H1 (cell line): Measurements from ENCODE around the gene DDX55. TPM values are rescaled to one million over a fixed set of nuclear protein-coding genes. Genes with fewer than 3 reads are reported as not detected.
"Not testable (repeated sequence)": the region's sequence is repeated elsewhere in the genome, so short reads cannot be mapped to it uniquely, and the experiment has no call there.

ENCODE experiments used
- CTCF ChIA-PET: fragments of 300-600 bp; sonication (Branson Sonifier 250); formaldehyde crosslinking; loops from one replicate; lab custom pipeline; 2021; ENCODE audit not compliant: partially characterized antibody; lab: Charles Lee
- POLR2A ChIA-PET: fragments of 300-600 bp; sonication (Branson Sonifier 250); formaldehyde crosslinking; loops from one replicate; lab custom pipeline; 2021; ENCODE audit warnings: inconsistent platforms; ENCODE audit not compliant: partially characterized antibody; lab: Charles Lee
- DNase-seq, 2 experiments: peaks; one replicate each; pipeline versions ENCODE4 v3.0.0 to v3.0.0-alpha.2; 2010 to 2022; ENCODE audit warnings: low spot score in 2 of 2, low read depth in 1 of 2, mixed read lengths in 1 of 2
- FAIRE-seq: peaks from 2 replicates; lab custom pipeline; 2011; peaks lifted over from hg19 to GRCh38; lab: Jason Lieb, UNC
- H2AFZ ChIP-seq: 2 replicates; pipeline ENCODE4 v1.8.1; 2012; ENCODE audit warnings: low read length, inconsistent platforms
- H2AK5ac ChIP-seq: 2 replicates; pipeline ENCODE4 v1.6.1; 2013; ENCODE audit warnings: low read depth, low read length
- H2BK120ac ChIP-seq: replicated peaks from 2 replicates; pipeline ENCODE3; 2013; ENCODE audit warnings: low read depth, low read length, inconsistent platforms
- H2BK12ac ChIP-seq: 2 replicates; pipeline ENCODE4 v1.6.1; 2013; ENCODE audit warnings: low read depth, low read length
- H2BK15ac ChIP-seq: 2 replicates; pipeline ENCODE4 v1.6.1; 2013; ENCODE audit warnings: low read length
- H2BK20ac ChIP-seq: 2 replicates; pipeline ENCODE4 v1.6.1; 2013; ENCODE audit warnings: low read length
- H2BK5ac ChIP-seq: 2 replicates; pipeline ENCODE4 v1.6.1; 2013; ENCODE audit warnings: low read depth, low read length
- H3K14ac ChIP-seq: 2 replicates; pipeline ENCODE4 v1.6.1; 2013; ENCODE audit warnings: inconsistent platforms; ENCODE audit not compliant: insufficient read length
- H3K18ac ChIP-seq: 2 replicates; pipeline ENCODE4 v1.6.1; 2013; ENCODE audit warnings: low read length; ENCODE audit errors: extremely low read depth
- H3K23ac ChIP-seq: 2 replicates; pipeline ENCODE4 v1.6.1; 2013; ENCODE audit warnings: inconsistent platforms; ENCODE audit not compliant: insufficient read length
- H3K23me2 ChIP-seq: 2 replicates; pipeline ENCODE4 v1.6.1; 2013; ENCODE audit warnings: low read depth, low read length
- H3K27ac ChIP-seq: 2 replicates; pipeline ENCODE4 v1.6.1; 2011; ENCODE audit warnings: low read depth, low read length, inconsistent platforms
- H3K27me3 ChIP-seq, 4 experiments: replicated peaks in 1 of 4; 1 replicate in 1 of 4; 2 replicates in 3 of 4; pipeline versions ENCODE4 v1.6.1 to v1.8.1; 2011 to 2013; ENCODE audit warnings: low read length in 3 of 4, mild to moderate bottlenecking in 3 of 4, inconsistent platforms in 2 of 4, mixed read lengths in 2 of 4, moderate library complexity in 1 of 4; ENCODE audit not compliant: control insufficient read depth in 3 of 4, insufficient read depth in 3 of 4; ENCODE audit errors: extremely low read depth in 1 of 4
- H3K36me3 ChIP-seq, 4 experiments: 2 replicates each; pipeline versions ENCODE4 v1.6.1 to v1.8.1; 2011 to 2013; ENCODE audit warnings: mild to moderate bottlenecking in 4 of 4, low read length in 3 of 4, moderate library complexity in 2 of 4, control low read depth in 1 of 4, inconsistent platforms in 1 of 4; ENCODE audit not compliant: insufficient read depth in 4 of 4, control insufficient read depth in 2 of 4
- H3K4ac ChIP-seq: replicated peaks from 2 replicates; pipeline ENCODE3; 2013; ENCODE audit warnings: low read length, low read depth, mixed read lengths, inconsistent platforms; ENCODE audit not compliant: insufficient read length
- H3K4me1 ChIP-seq, 4 experiments: replicated peaks in 1 of 4; 1 replicate in 1 of 4; 2 replicates in 3 of 4; pipeline versions ENCODE4 v1.6.1 to v1.8.1; 2011 to 2013; ENCODE audit warnings: low read length in 3 of 4, inconsistent platforms in 2 of 4, mixed read lengths in 1 of 4; ENCODE audit not compliant: insufficient read depth in 4 of 4, control insufficient read depth in 3 of 4
- H3K4me2 ChIP-seq, 2 experiments: 2 replicates each; pipeline versions ENCODE4 v1.6.1 to v1.8.1; 2011 to 2013; ENCODE audit warnings: low read depth in 2 of 2, low read length in 2 of 2, control low read depth in 1 of 2, inconsistent platforms in 1 of 2, mild to moderate bottlenecking in 1 of 2; ENCODE audit not compliant: insufficient read depth in 1 of 2
- H3K4me3 ChIP-seq, 4 experiments: fragments of 200-600, 300-600 bp in 1 of 4; sonication (generic), shearing (Covaris generic), sonication (Bioruptor Twin) in 1 of 4; 2 replicates each; pipeline versions ENCODE4 v1.5.1 to v1.8.1; 2011 to 2016; ENCODE audit warnings: low read length in 4 of 4, low read depth in 3 of 4, control low read depth in 2 of 4, inconsistent platforms in 2 of 4, mild to moderate bottlenecking in 2 of 4, mixed read lengths in 1 of 4, moderate library complexity in 1 of 4; ENCODE audit not compliant: insufficient read depth in 2 of 4; ENCODE audit errors: extremely low read depth in 1 of 4
- H3K56ac ChIP-seq: replicated peaks from 2 replicates; pipeline ENCODE3; 2013; ENCODE audit warnings: low read depth, mild to moderate bottlenecking, mixed read lengths, low read length, inconsistent platforms; ENCODE audit not compliant: insufficient read length
- H3K79me1 ChIP-seq: 2 replicates; pipeline ENCODE4 v1.6.1; 2013; ENCODE audit warnings: low read depth, low read length, control low read depth
- H3K79me2 ChIP-seq, 2 experiments: 2 replicates each; pipeline versions ENCODE4 v1.6.1 to v1.8.1; 2012 to 2013; ENCODE audit warnings: low read length in 2 of 2, mild to moderate bottlenecking in 2 of 2, inconsistent platforms in 1 of 2; ENCODE audit not compliant: insufficient read depth in 2 of 2, control insufficient read depth in 1 of 2
- H3K9ac ChIP-seq, 4 experiments: replicated peaks in 1 of 4; 1 replicate in 1 of 4; 2 replicates in 3 of 4; pipeline versions ENCODE4 v1.6.1 to v1.8.1; 2011 to 2013; ENCODE audit warnings: low read depth in 3 of 4, low read length in 3 of 4, control low read depth in 2 of 4, mild to moderate bottlenecking in 2 of 4, moderate library complexity in 2 of 4, inconsistent platforms in 1 of 4; ENCODE audit errors: extremely low read depth in 1 of 4
- H3K9me3 ChIP-seq, 2 experiments: 2 replicates each; pipeline versions ENCODE4 v1.6.1 to v1.8.1; 2012 to 2013; ENCODE audit warnings: mild to moderate bottlenecking in 2 of 2, moderate library complexity in 2 of 2, control low read depth in 1 of 2, inconsistent platforms in 1 of 2, low read depth in 1 of 2, low read length in 1 of 2, mixed read lengths in 1 of 2; ENCODE audit not compliant: insufficient read depth in 2 of 2
- H4K20me1 ChIP-seq, 2 experiments: replicated peaks in 1 of 2; 2 replicates each; pipeline versions ENCODE3 to v1.8.1; 2011 to 2013; ENCODE audit warnings: inconsistent platforms in 2 of 2, low read length in 2 of 2, mild to moderate bottlenecking in 1 of 2; ENCODE audit not compliant: insufficient read depth in 2 of 2, control insufficient read depth in 1 of 2
- H4K5ac ChIP-seq: 2 replicates; pipeline ENCODE4 v1.6.1; 2013; ENCODE audit warnings: low read length, low read depth, mixed read lengths, inconsistent platforms; ENCODE audit not compliant: insufficient read length
- H4K8ac ChIP-seq: 2 replicates; pipeline ENCODE4 v1.8.0; 2013; ENCODE audit warnings: mild to moderate bottlenecking, moderate library complexity, low read length, inconsistent platforms; ENCODE audit not compliant: insufficient read depth; ENCODE audit errors: extremely low read depth
- H4K91ac ChIP-seq: replicated peaks from 2 replicates; pipeline ENCODE3; 2013; ENCODE audit warnings: low read length, mixed read lengths, inconsistent platforms; ENCODE audit not compliant: insufficient read length
- WGBS, 2 experiments: shearing (Covaris generic) in 1 of 2; methylation state at CpG; one replicate each; pipeline versions ENCODE4 v1.1.6 to v1.1.7; 2013 to 2015; ENCODE audit warnings: low lambda C conversion rate in 2 of 2, mixed read lengths in 2 of 2, inconsistent platforms in 1 of 2, low coverage in 1 of 2, missing lambda C conversion rate in 1 of 2; ENCODE audit not compliant: insufficient replicate concordance in 2 of 2, insufficient coverage in 1 of 2, insufficient read length in 1 of 2; ENCODE audit errors: extremely low coverage in 1 of 2, missing lambda C conversion rate in 1 of 2; 5-methylcytosine and 5-hydroxymethylcytosine counted together
- polyA plus RNA-seq, 7 experiments: library from polyadenylated mRNA; depleted of rRNA in 3 of 7; stranded (reverse) in 5 of 7; unstranded in 2 of 7; fragments of >200 nt in 5 of 7; fragments of 200-250 nt in 2 of 7; gene quantifications; 1 replicate in 5 of 7; 2 replicates in 1 of 7; 4 replicates in 1 of 7; pipeline versions ENCODE4 v1.2.1 to v1.2.3, GENCODE V29; 2011 to 2013; ENCODE audit warnings: missing spikeins in 2 of 7, mixed read lengths in 2 of 7
- total RNA-seq: library from RNA; stranded (reverse); fragmentation: NEBNext Ultra II Directional; extraction: Animal tissue kit (Norgen Biotek cat#: 25700); gene quantifications from 2 replicates; pipeline ENCODE4 v1.2.1, GENCODE V29; 2021

DDX55 gene
- total and polyA plus RNA-seq, 2 of the 8 experiments (the other 6 are each of a cell fraction or from before 2014, with no cell fraction given): 25.8 to 37.7 TPM

GRCh38 chr12:123578829-123579228 lies 23.1 kb upstream of the DDX55 start:
- H3K23me2 ChIP-seq, H3K23ac ChIP-seq, POLR2A ChIA-PET, H3K79me2 ChIP-seq, H2AFZ ChIP-seq, H2BK20ac ChIP-seq, H3K9ac ChIP-seq, H3K9me3 ChIP-seq, H4K20me1 ChIP-seq, H3K56ac ChIP-seq, H3K36me3 ChIP-seq, H3K4me2 ChIP-seq, H2BK120ac ChIP-seq, H3K4me1 ChIP-seq, H3K79me1 ChIP-seq, H3K4me3 ChIP-seq, H3K27ac ChIP-seq, H4K91ac ChIP-seq, H2BK15ac ChIP-seq, H3K18ac ChIP-seq, H2AK5ac ChIP-seq, FAIRE-seq, H3K4ac ChIP-seq, H4K8ac ChIP-seq, H3K14ac ChIP-seq, H2BK12ac ChIP-seq, H3K27me3 ChIP-seq, H2BK5ac ChIP-seq, DNase-seq, H4K5ac ChIP-seq: not testable (repeated sequence)
- 94% methylated on average over 4 of the region's 4 CpGs; no CpG with 5 or more reads in 1 of the 2 experiments for WGBS, 2 experiments
- CTCF ChIA-PET: interaction anchor here (0.6 to 1.3 kb wide), 6 partner anchors 8 to 309 kb away, joined by 3 read pairs; no protein-coding TSS in a partner anchor
